ENCODE results near the gene CLCA2.

The CLCA2 gene

GRCh38 chr1:86423873-86424272 lies at the start of gene CLCA2:
Gene CLCA2, plus strand, starts transcription at chr1:86424171. Its CDS starts 77 bp downstream, at chr1:86424248.
- no peak for FAIRE-seq

GRCh38 chr1:86375688-86376087 lies 48.3 kb upstream of the CLCA2 start:
- FAIRE-seq: no peak

- FAIRE-seq: no peak
Measured at GRCh38 chr1:86377341-86377740, 46.6 kb upstream of the CLCA2 start.

GRCh38 chr1:86378813-86379212 lies 45.2 kb upstream of the CLCA2 start:
- FAIRE-seq: no peak

- peak; percentile 97 for FAIRE-seq
Measured at GRCh38 chr1:86380257-86380861, 43.6 kb upstream of the CLCA2 start.

- FAIRE-seq: no peak
Measured at GRCh38 chr1:86381223-86381622, 42.7 kb upstream of the CLCA2 start.

- FAIRE-seq: no peak
Measured at GRCh38 chr1:86382878-86383277, 41.1 kb upstream of the CLCA2 start.

- no peak for FAIRE-seq
Measured at GRCh38 chr1:86387916-86388627, 35.9 kb upstream of the CLCA2 start.

GRCh38 chr1:86388777-86389176 lies 35.2 kb upstream of the CLCA2 start:
- no peak for FAIRE-seq

- no peak for FAIRE-seq
Measured at GRCh38 chr1:86389307-86389706, 34.7 kb upstream of the CLCA2 start.

GRCh38 chr1:86394416-86394815 lies 29.6 kb upstream of the CLCA2 start:
- no peak for FAIRE-seq

- peak; percentile 94 for FAIRE-seq
Measured at GRCh38 chr1:86395751-86396497, 28.0 kb upstream of the CLCA2 start, which contains the start of gene ODF2L. Gene ODF2L, minus strand, starts transcription at chr1:86396323. Its CDS starts 9,296 bp downstream, at chr1:86387027.

- FAIRE-seq: no peak
Measured at GRCh38 chr1:86396498-86396890, 27.5 kb upstream of the CLCA2 start.

GRCh38 chr1:86409416-86410021 lies 14.5 kb upstream of the CLCA2 start:
- no peak for FAIRE-seq

GRCh38 chr1:86410879-86411278 lies 13.1 kb upstream of the CLCA2 start:
- FAIRE-seq: no peak

GRCh38 chr1:86416343-86416742 lies 7.6 kb upstream of the CLCA2 start:
- FAIRE-seq: no peak

GRCh38 chr1:86419277-86419903 lies 4.6 kb upstream of the CLCA2 start:
- FAIRE-seq: no peak

- FAIRE-seq: no peak
Measured at GRCh38 chr1:86421601-86422280, 2.2 kb upstream of the CLCA2 start.

- FAIRE-seq: no peak
Measured at GRCh38 chr1:86423473-86423872, 498 bp upstream of the CLCA2 start.

GRCh38 chr1:86429122-86429725 lies 5.3 kb downstream of the CLCA2 start:
- no peak for FAIRE-seq

- FAIRE-seq: no peak
Measured at GRCh38 chr1:86429835-86430234, 5.9 kb downstream of the CLCA2 start.

GRCh38 chr1:86430376-86430775 lies 6.4 kb downstream of the CLCA2 start:
- no peak for FAIRE-seq
